ENCODE data around the gene GPC5. TPM values are rescaled to one million over a fixed set of nuclear protein-coding genes. Genes with fewer than 3 reads are reported as not detected.

Gene GPC5
- total and polyA plus RNA-seq, 11 donors = 0.14 to 2.9 (median 0.84) TPM; not detected in 1

GRCh38 chr13:91609353-91609752 lies 210.9 kb downstream of the GPC5 start:
- no peaks in the 10 kb centered on the region for H3K36me3 ChIP-seq
- no peak for ATAC-seq
- intact Hi-C loops (cut with DNase I) = no loop called here
- H3K4me3 ChIP-seq = no peak overlapping the region
- no peaks in the 10 kb centered on the region for H3K27me3 ChIP-seq
- WGBS, 4 donors = 13 to 51% (median 37%) methylated on average over 3 of the region's 3 CpGs
- H3K4me1 ChIP-seq = no peaks in the 10 kb centered on the region
- DNase-seq = no peak
- no peaks in the 10 kb centered on the region for H3K9me3 ChIP-seq
- TF ChIP-seq CTCF (IDR thresholded peaks at IDR 0.05) (no peak), POLR2A (IDR thresholded peaks at IDR 0.05) (no peak)
- no peak overlapping the region for H3K27ac ChIP-seq

- Histone ChIP-seq H3K27ac (no peak overlapping the region), H3K9me3 (no peaks in the 10 kb centered on the region), H3K36me3 (no peaks in the 10 kb centered on the region), H3K27me3 (no peaks in the 10 kb centered on the region), H3K4me1 (no peaks in the 10 kb centered on the region), H3K4me3 (no peak overlapping the region)
- intact Hi-C loops (cut with DNase I) = no loop called here
- 64 to 72% (median 69%) methylated on average over 3 of the region's 3 CpGs for WGBS, 4 donors
- ATAC-seq (no peak), DNase-seq (no peak)
- TF ChIP-seq POLR2A (IDR thresholded peaks at IDR 0.05) (no peak), CTCF (IDR thresholded peaks at IDR 0.05) (no peak)
Measured at GRCh38 chr13:91618315-91618714, 219.9 kb downstream of the GPC5 start.

GRCh38 chr13:91620670-91621141 lies 222.3 kb downstream of the GPC5 start:
- no peak overlapping the region for H3K27ac ChIP-seq
- H3K9me3 ChIP-seq = no peaks in the 10 kb centered on the region
- H3K4me3 ChIP-seq = no peak overlapping the region
- 51 to 64% (median 58%) methylated on average over 2 of the region's 2 CpGs for WGBS, 4 donors
- DNase-seq (no peak), ATAC-seq (no peak)
- intact Hi-C loops (cut with DNase I) = no loop called here
- no peak for TF ChIP-seq CTCF (IDR thresholded peaks at IDR 0.05)
- H3K36me3 ChIP-seq = no peaks in the 10 kb centered on the region
- H3K27me3 ChIP-seq = no peaks in the 10 kb centered on the region
- H3K4me1 ChIP-seq = no peaks in the 10 kb centered on the region

GRCh38 chr13:91621161-91621560 lies 222.7 kb downstream of the GPC5 start:
- intact Hi-C loops (cut with DNase I) = no loop called here
- no peaks in the 10 kb centered on the region for H3K9me3 ChIP-seq
- H3K27ac ChIP-seq = no peak overlapping the region
- no peak overlapping the region for H3K4me3 ChIP-seq
- WGBS, 4 donors = 74 to 79% (median 77%) methylated on average over 3 of the region's 3 CpGs
- no peak for TF ChIP-seq CTCF (IDR thresholded peaks at IDR 0.05)
- no peak for TF ChIP-seq POLR2A (IDR thresholded peaks at IDR 0.05)
- no peaks in the 10 kb centered on the region for H3K36me3 ChIP-seq
- H3K4me1 ChIP-seq = no peaks in the 10 kb centered on the region
- DNase-seq (no peak), ATAC-seq (no peak)
- H3K27me3 ChIP-seq = no peaks in the 10 kb centered on the region
